Activated CD4-positive, alpha-beta T cell treated with anti-CD3 and anti-CD28 coated beads, Interleukin-2, amount 10 ng/mL, durations not matched to agents 7 days and 5 days (primary cell): ENCODE measurements around the gene SMURF1. TPM values are rescaled to one million over a fixed set of nuclear protein-coding genes. Genes with fewer than 3 reads are reported as not detected.

Experiments used
- CTCF ChIA-PET: fragments of 350-600 bp; sonication (Branson Sonifier 250); formaldehyde crosslinking; loops from one replicate; lab custom pipeline; 2021; ENCODE audit warnings: antibody characterized with exemption; lab: Charles Lee
- POLR2A ChIA-PET: fragments of 350-600 bp; sonication (Branson Sonifier 250); formaldehyde crosslinking; loops from one replicate; lab custom pipeline; 2021; ENCODE audit warnings: antibody characterized with exemption; lab: Charles Lee
- DNase-seq: peaks from one replicate; pipeline ENCODE4 v3.0.0-alpha.2; 2020
- H3K27ac Mint-ChIP-seq: one replicate; pipeline ENCODE4 v1.8.0; 2021; ENCODE audit warnings: mild to moderate bottlenecking, moderate library complexity, mixed read lengths
- H3K27me3 Mint-ChIP-seq: one replicate; pipeline ENCODE4 v1.8.0; 2021; ENCODE audit warnings: mixed read lengths
- H3K36me3 Mint-ChIP-seq: one replicate; pipeline ENCODE4 v1.8.0; 2021; ENCODE audit warnings: low read depth, mixed read lengths
- H3K4me1 Mint-ChIP-seq: one replicate; pipeline ENCODE4 v1.8.0; 2021; ENCODE audit warnings: mixed read lengths
- H3K4me3 Mint-ChIP-seq: one replicate; pipeline ENCODE4 v1.8.0; 2021; ENCODE audit warnings: mild to moderate bottlenecking, moderate library complexity, mixed read lengths
- H3K9me3 Mint-ChIP-seq: one replicate; pipeline ENCODE4 v1.8.0; 2021; ENCODE audit warnings: mixed read lengths
- total RNA-seq, 2 experiments: library from RNA; stranded (reverse); gene quantifications; one replicate each; pipeline ENCODE4 v1.2.3, GENCODE V29; 2021

Gene SMURF1
- total RNA-seq, 2 experiments from 2014 or later = 12.6 to 14.2 TPM

- DNase-seq = no peak
- H3K9me3 Mint-ChIP-seq = peaks cover 9% of the 10 kb centered on the region
- H3K4me1 Mint-ChIP-seq = no peaks in the 10 kb centered on the region
- H3K4me3 Mint-ChIP-seq = no peak overlapping the region
- no peaks in the 10 kb centered on the region for H3K27me3 Mint-ChIP-seq
- POLR2A ChIA-PET = no interaction called here
- CTCF ChIA-PET = no interaction called here
- H3K27ac Mint-ChIP-seq = no peak overlapping the region
- H3K36me3 Mint-ChIP-seq = peaks cover 68% of the 10 kb centered on the region
These were observed 162.2 kb downstream of the SMURF1 start for GRCh38 chr7:98981701-98982100.

GRCh38 chr7:98978672-98979071 is 165.2 kb downstream of the SMURF1 start:
- Mint-ChIP-seq H3K4me1 (no peaks in the 10 kb centered on the region), H3K27ac (no peak overlapping the region), H3K36me3 (peaks cover 59% of the 10 kb centered on the region), H3K9me3 (no peaks in the 10 kb centered on the region), H3K27me3 (no peaks in the 10 kb centered on the region), H3K4me3 (no peak overlapping the region)
- ChIA-PET POLR2A (no interaction called here), CTCF (no interaction called here)
- no peak for DNase-seq

Other genes with a start within 250 kb of the SMURF1 start
- not detected for gene KPNA7, start 64.0 kb upstream of the SMURF1 start, total RNA-seq
- not detected for gene MYH16, start 128.7 kb upstream of the SMURF1 start, total RNA-seq
- gene ARPC1A, start 181.8 kb upstream of the SMURF1 start, total RNA-seq = 10 to 100 TPM; 51.9 to 56.8 TPM
- gene ARPC1B, start 230.6 kb upstream of the SMURF1 start, total RNA-seq = 100 to 1,000 TPM; 361 to 399 TPM